HEK293 (cell line): Measurements from ENCODE around the gene SLC39A11.
A peak's percentile ranks its signal among the peaks of the same experiment; 100 is the strongest.

Experiments
- CTCF ChIA-PET: fragments of 350-600 bp; formaldehyde crosslinking; extraction: SDS; loops from one replicate; lab custom pipeline; 2021; ENCODE audit warnings: antibody characterized with exemption; lab: Yijun Ruan, JAX
- POLR2A ChIA-PET: fragments of 300-600 bp; formaldehyde crosslinking; extraction: SDS; loops from one replicate; lab custom pipeline; 2020; ENCODE audit warnings: antibody characterized with exemption, inconsistent platforms; lab: Yijun Ruan, JAX
- H3K27ac ChIP-seq: fragments of 200-500 bp; sonication (Bioruptor generic); 2 replicates; pipeline ENCODE4 v1.5.1; 2014; ENCODE audit warnings: low read depth, low read length, control low read depth, inconsistent platforms; ENCODE audit errors: extremely low read depth
- H3K36me3 ChIP-seq, 2 experiments: fragments of 200-500 bp in 1 of 2; sonication (Bioruptor generic) in 1 of 2; 1 replicate in 1 of 2; 2 replicates in 1 of 2; pipeline ENCODE4 v1.5.1; 2014 to 2017; ENCODE audit warnings: inconsistent platforms in 2 of 2, low read length in 2 of 2; ENCODE audit not compliant: control insufficient read depth in 2 of 2, insufficient read depth in 1 of 2
- H3K4me1 ChIP-seq: fragments of 200-500 bp; sonication (Bioruptor generic); 2 replicates; pipeline ENCODE4 v1.5.1; 2014; ENCODE audit warnings: mild to moderate bottlenecking, low read length, inconsistent platforms; ENCODE audit not compliant: control insufficient read depth, insufficient read depth
- H3K4me3 ChIP-seq: 2 replicates; pipeline ENCODE4 v1.5.1; 2011; ENCODE audit warnings: low read depth, mild to moderate bottlenecking, control low read depth, low read length, moderate library complexity
- H3K9me3 ChIP-seq: fragments of 200-500 bp; sonication (Bioruptor generic); 2 replicates; pipeline ENCODE4 v1.5.1; 2014; ENCODE audit warnings: low read depth, low read length, inconsistent platforms; ENCODE audit not compliant: control insufficient read depth, insufficient read depth
- KLF8 ChIP-seq: fragments of 450-650 bp; formaldehyde crosslinking; IDR thresholded peaks from 2 replicates; pipeline ENCODE4 v1.5.1; 2016; ENCODE audit warnings: missing biosample characterization, missing genetic modification characterization
- MYNN ChIP-seq: fragments of 450-650 bp; formaldehyde crosslinking; IDR thresholded peaks from 2 replicates; pipeline ENCODE4 v1.5.1; 2016; ENCODE audit warnings: missing biosample characterization, missing genetic modification characterization, borderline replicate concordance
- SETDB1 ChIP-seq: IDR thresholded peaks from one replicate; pipeline ENCODE4 v1.6.1; 2017; ENCODE audit warnings: mild to moderate bottlenecking, low read length, moderate library complexity, mixed read lengths; ENCODE audit not compliant: insufficient read length
- ZFHX2 ChIP-seq: fragments of 450-650 bp; formaldehyde crosslinking; conservative IDR thresholded peaks from 2 replicates; pipeline ENCODE4 v1.5.1; 2016; ENCODE audit warnings: missing biosample characterization, missing genetic modification characterization
- ZNF133 ChIP-seq: fragments of 450-650 bp; formaldehyde crosslinking; IDR thresholded peaks from 2 replicates; pipeline ENCODE4 v1.5.1; 2016; ENCODE audit warnings: missing biosample characterization, missing genetic modification characterization
- ZNF335 ChIP-seq: fragments of 450-650 bp; formaldehyde crosslinking; conservative IDR thresholded peaks from 2 replicates; pipeline ENCODE4 v1.5.1; 2016; ENCODE audit warnings: missing biosample characterization, missing genetic modification characterization
- ZNF626 ChIP-seq: fragments of 450-650 bp; sonication (Bioruptor Pico); formaldehyde crosslinking; IDR thresholded peaks from 2 replicates; pipeline ENCODE4 v1.5.1; 2018; ENCODE audit warnings: missing biosample characterization, missing genetic modification characterization, inconsistent platforms
- TF ChIP-seq, protein P1 (sequence below): fragments of 450-650 bp; IDR thresholded peaks from 2 replicates; pipeline ENCODE4 v1.5.1; 2018; ENCODE audit warnings: missing biosample characterization, missing genetic modification characterization
- TF ChIP-seq, protein P2 (sequence below): fragments of 450-650 bp; formaldehyde crosslinking; IDR thresholded peaks from 2 replicates; pipeline ENCODE4 v1.5.1; 2016; ENCODE audit warnings: missing biosample characterization, missing genetic modification characterization
- TF ChIP-seq, protein P3 (sequence below): fragments of 450-650 bp; formaldehyde crosslinking; IDR thresholded peaks from 2 replicates; pipeline ENCODE4 v1.5.1; 2017; ENCODE audit warnings: missing biosample characterization, missing genetic modification characterization
- TF ChIP-seq, protein P4 (sequence below): fragments of 450-650 bp; formaldehyde crosslinking; IDR thresholded peaks from 2 replicates; pipeline ENCODE4 v1.5.1; 2016; ENCODE audit warnings: missing biosample characterization, missing genetic modification characterization

The SLC39A11 gene

DNA sequence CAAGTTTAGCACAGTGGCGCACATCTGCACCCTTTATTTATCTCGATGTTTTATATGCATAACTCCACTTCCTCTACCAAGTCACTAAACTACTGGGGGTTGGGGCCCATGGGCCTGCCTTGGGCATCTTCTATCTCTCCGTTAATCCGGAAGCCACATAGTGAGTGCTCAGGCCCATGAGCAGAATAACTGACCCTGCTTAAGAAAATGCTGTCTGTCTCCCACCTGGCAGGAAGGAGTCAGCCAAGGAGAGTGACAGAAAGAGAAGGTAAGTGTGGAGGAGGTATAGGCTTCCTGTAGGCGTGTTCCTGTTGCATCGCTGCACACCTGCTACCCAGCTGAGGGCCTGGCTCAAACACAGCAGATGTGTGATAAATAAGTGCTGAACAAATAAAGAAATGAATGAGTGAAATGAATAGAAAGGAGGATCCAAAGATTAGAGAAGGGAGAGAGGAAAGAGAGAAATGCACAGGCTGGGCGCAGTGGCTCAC is 320.1 kb downstream of the SLC39A11 start:
- Histone ChIP-seq H3K36me3 (no peaks in the 10 kb centered on the region), H3K9me3 (no peaks in the 10 kb centered on the region), H3K4me3 (no peak overlapping the region), H3K27ac (no peak overlapping the region), H3K4me1 (no peaks in the 10 kb centered on the region; the same call in 1 of the 2 replicates)
- no peak for TF ChIP-seq ZNF133
- TF ChIP-seq ZNF626: no peak
- no peak for TF ChIP-seq KLF8
- ChIA-PET POLR2A (no interaction called here), CTCF (interaction anchor here (1.3 kb wide), 1 partner anchor 215 kb away, joined by 3 read pairs; no protein-coding TSS in a partner anchor)

DNA sequence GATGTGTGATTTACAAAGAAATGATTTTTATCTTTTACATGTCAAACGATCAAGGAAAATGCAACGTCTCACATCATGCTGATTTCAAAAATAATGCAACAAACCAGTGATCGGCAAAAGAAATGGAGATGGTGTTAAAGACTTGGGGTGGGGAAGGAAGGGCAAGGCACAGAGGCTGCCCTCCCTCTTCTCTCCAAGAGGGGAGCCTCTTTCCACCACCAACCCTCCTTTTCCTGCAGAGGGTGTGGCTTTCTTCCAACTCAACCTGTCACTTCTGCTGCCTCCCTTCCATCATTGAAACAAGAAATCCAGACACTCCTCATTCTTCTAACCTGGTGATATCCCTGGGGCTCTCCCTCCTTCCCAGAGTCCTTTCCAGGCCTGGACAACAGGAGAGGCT is 320.8 kb downstream of the SLC39A11 start:
- no peaks in the 10 kb centered on the region for H3K4me1 ChIP-seq
- no peak for TF ChIP-seq ZNF335
- TF ChIP-seq MYNN (tag by site-specific recombination): no peak
- ChIA-PET POLR2A (no interaction called here), CTCF (interaction anchor here (0.7 kb wide), 1 partner anchor 79 kb away, joined by 5 read pairs; no protein-coding TSS in a partner anchor)
- no peak overlapping the region for H3K4me3 ChIP-seq
- no peaks in the 10 kb centered on the region for H3K9me3 ChIP-seq
- no peak overlapping the region for H3K27ac ChIP-seq
- H3K36me3 ChIP-seq: no peaks in the 10 kb centered on the region

DNA sequence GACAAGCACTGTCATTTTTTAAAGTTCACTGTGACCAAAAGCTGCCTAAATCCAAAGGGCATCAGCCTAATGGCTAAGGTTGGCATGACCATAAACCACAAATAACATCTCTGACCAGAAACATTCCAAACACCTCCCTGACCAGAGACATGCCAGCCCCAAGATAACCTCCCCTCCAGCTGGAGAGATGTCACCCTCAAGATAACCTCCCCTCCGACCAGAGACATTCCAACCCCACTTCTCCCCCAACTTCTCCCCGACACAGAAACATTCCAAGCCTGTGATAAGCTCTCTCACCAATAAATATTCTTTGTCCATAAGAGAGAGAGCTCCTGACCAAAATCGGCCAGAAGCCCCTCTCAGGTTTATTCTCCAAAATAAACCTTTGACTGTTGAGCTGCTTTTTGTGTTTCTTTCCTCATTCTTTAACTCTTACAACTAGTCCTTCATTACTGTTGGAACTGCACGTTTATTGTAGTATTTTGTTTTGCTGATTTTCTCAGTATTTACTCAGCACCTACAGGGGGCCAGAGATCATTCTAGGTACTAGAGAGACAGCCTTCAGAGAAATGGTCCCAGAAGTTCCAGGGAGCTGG is 325.6 kb downstream of the SLC39A11 start:
- TF ChIP-seq, protein P1, sequence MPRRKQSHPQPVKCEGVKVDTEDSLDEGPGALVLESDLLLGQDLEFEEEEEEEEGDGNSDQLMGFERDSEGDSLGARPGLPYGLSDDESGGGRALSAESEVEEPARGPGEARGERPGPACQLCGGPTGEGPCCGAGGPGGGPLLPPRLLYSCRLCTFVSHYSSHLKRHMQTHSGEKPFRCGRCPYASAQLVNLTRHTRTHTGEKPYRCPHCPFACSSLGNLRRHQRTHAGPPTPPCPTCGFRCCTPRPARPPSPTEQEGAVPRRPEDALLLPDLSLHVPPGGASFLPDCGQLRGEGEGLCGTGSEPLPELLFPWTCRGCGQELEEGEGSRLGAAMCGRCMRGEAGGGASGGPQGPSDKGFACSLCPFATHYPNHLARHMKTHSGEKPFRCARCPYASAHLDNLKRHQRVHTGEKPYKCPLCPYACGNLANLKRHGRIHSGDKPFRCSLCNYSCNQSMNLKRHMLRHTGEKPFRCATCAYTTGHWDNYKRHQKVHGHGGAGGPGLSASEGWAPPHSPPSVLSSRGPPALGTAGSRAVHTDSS: no peak
- TF ChIP-seq, protein P2, sequence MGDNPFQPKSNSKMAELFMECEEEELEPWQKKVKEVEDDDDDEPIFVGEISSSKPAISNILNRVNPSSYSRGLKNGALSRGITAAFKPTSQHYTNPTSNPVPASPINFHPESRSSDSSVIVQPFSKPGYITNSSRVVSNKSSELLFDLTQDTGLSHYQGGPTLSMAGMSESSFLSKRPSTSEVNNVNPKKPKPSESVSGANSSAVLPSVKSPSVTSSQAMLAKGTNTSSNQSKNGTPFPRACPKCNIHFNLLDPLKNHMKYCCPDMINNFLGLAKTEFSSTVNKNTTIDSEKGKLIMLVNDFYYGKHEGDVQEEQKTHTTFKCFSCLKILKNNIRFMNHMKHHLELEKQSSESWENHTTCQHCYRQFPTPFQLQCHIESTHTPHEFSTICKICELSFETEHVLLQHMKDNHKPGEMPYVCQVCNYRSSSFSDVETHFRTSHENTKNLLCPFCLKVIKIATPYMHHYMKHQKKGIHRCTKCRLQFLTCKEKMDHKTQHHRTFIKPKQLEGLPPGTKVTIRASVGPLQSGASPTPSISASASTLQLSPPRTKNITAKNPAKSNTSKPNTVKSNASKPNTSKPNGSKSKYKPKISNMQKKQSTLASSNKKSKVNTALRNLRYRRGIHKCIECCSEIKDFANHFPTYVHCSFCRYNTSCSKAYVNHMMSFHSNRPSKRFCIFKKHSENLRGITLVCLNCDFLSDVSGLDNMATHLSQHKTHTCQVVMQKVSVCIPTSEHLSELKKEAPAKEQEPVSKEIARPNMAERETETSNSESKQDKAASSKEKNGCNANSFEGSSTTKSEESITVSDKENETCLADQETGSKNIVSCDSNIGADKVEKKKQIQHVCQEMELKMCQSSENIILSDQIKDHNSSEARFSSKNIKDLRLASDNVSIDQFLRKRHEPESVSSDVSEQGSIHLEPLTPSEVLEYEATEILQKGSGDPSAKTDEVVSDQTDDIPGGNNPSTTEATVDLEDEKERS: 0 out of 2 replicates have a peak, but pooled peaks have one; percentile 47
- TF ChIP-seq, protein P3, sequence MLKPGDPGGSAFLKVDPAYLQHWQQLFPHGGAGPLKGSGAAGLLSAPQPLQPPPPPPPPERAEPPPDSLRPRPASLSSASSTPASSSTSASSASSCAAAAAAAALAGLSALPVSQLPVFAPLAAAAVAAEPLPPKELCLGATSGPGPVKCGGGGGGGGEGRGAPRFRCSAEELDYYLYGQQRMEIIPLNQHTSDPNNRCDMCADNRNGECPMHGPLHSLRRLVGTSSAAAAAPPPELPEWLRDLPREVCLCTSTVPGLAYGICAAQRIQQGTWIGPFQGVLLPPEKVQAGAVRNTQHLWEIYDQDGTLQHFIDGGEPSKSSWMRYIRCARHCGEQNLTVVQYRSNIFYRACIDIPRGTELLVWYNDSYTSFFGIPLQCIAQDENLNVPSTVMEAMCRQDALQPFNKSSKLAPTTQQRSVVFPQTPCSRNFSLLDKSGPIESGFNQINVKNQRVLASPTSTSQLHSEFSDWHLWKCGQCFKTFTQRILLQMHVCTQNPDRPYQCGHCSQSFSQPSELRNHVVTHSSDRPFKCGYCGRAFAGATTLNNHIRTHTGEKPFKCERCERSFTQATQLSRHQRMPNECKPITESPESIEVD (tag by site-specific recombination): no peak
- no peak for TF ChIP-seq ZFHX2 (tag by site-specific recombination)
- peak; percentile 63 for TF ChIP-seq SETDB1
- TF ChIP-seq, protein P4, sequence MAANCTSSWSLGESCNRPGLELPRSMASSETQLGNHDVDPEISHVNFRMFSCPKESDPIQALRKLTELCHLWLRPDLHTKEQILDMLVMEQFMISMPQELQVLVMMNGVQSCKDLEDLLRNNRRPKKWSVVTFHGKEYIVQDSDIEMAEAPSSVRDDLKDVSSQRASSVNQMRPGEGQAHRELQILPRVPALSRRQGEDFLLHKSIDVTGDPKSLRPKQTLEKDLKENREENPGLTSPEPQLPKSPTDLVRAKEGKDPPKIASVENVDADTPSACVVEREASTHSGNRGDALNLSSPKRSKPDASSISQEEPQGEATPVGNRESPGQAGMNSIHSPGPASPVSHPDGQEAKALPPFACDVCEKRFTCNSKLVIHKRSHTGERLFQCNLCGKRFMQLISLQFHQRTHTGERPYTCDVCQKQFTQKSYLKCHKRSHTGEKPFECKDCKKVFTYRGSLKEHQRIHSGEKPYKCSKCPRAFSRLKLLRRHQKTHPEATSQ: no peak
- Histone ChIP-seq H3K27ac (no peak overlapping the region), H3K36me3 (no peaks in the 10 kb centered on the region), H3K4me1 (0 out of 2 replicates have a peak, but pooled peaks cover 2% of the 10 kb centered on the region), H3K4me3 (no peak overlapping the region), H3K9me3 (no peaks in the 10 kb centered on the region)
- CTCF ChIA-PET: no interaction called here
- POLR2A ChIA-PET: no interaction called here
